Neural progenitor cell (in vitro differentiated cells): ENCODE results near the gene SRP72. TPM values are rescaled to one million over a fixed set of nuclear protein-coding genes. Genes with fewer than 3 reads are reported as not detected.

Experiments
- DNase-seq: peaks from one replicate; pipeline ENCODE4 v3.0.0-alpha.2; 2016; ENCODE audit warnings: low spot score
- H2AFZ ChIP-seq: fragments of 200-600 bp; sonication (generic); replicated peaks from 2 replicates; pipeline ENCODE4 v1.6.1; 2016; ENCODE audit warnings: antibody characterized with exemption
- H3F3A ChIP-seq: fragments of 200-600 bp; sonication (generic); 2 replicates; pipeline ENCODE4 v1.6.1; 2016; ENCODE audit warnings: antibody characterized with exemption, low read depth
- H3K27ac ChIP-seq: fragments of 200-600 bp; sonication (generic); 2 replicates; pipeline ENCODE4 v1.5.1; 2016; ENCODE audit warnings: mild to moderate bottlenecking
- H3K27me3 ChIP-seq: fragments of 200-600 bp; sonication (generic); 2 replicates; pipeline ENCODE4 v1.6.1; 2016; ENCODE audit warnings: mild to moderate bottlenecking, moderate library complexity
- H3K36me3 ChIP-seq: fragments of 200-600 bp; sonication (generic); 2 replicates; pipeline ENCODE4 v1.5.1; 2016
- H3K4me1 ChIP-seq: fragments of 200-600 bp; sonication (generic); 2 replicates; pipeline ENCODE4 v1.6.1; 2016; ENCODE audit warnings: mixed run types
- H3K4me2 ChIP-seq: fragments of 200-600 bp; sonication (generic); 2 replicates; pipeline ENCODE4 v1.6.1; 2016
- H3K4me3 ChIP-seq: fragments of 200-600 bp; sonication (generic); 2 replicates; pipeline ENCODE4 v1.5.1; 2016
- H3K79me2 ChIP-seq: fragments of 200-600 bp; sonication (generic); 2 replicates; pipeline ENCODE4 v1.6.1; 2016; ENCODE audit warnings: low read depth
- H3K9ac ChIP-seq: fragments of 200-600 bp; sonication (generic); 2 replicates; pipeline ENCODE4 v1.6.1; 2016
- H3K9me3 ChIP-seq: fragments of 200-600 bp; sonication (generic); 2 replicates; pipeline ENCODE4 v1.5.1; 2016; ENCODE audit warnings: low read depth
- H4K20me1 ChIP-seq: fragments of 200-600 bp; sonication (generic); 2 replicates; pipeline ENCODE4 v1.6.1; 2016; ENCODE audit warnings: low read depth
- H3K27ac Mint-ChIP-seq: 3 replicates; pipeline ENCODE4 v1.8.0; 2021; ENCODE audit warnings: mixed read lengths
- H3K27me3 Mint-ChIP-seq: 2 replicates; pipeline ENCODE4 v1.8.0; 2022; ENCODE audit warnings: low read depth, mild to moderate bottlenecking, inconsistent platforms, moderate library complexity, mixed read lengths; ENCODE audit not compliant: insufficient read depth
- H3K36me3 Mint-ChIP-seq: 3 replicates; pipeline ENCODE4 v1.8.0; 2021; ENCODE audit warnings: mixed read lengths
- H3K4me1 Mint-ChIP-seq: 3 replicates; pipeline ENCODE4 v1.8.0; 2021; ENCODE audit warnings: mixed read lengths
- H3K4me3 Mint-ChIP-seq: 3 replicates; pipeline ENCODE4 v1.8.0; 2021; ENCODE audit warnings: mild to moderate bottlenecking, moderate library complexity, mixed read lengths
- H3K9me3 Mint-ChIP-seq: 3 replicates; pipeline ENCODE4 v1.8.0; 2020; ENCODE audit warnings: mixed read lengths
- EZH2 ChIP-seq: fragments of 200-600 bp; sonication (generic); IDR thresholded peaks from 2 replicates; pipeline ENCODE4 v1.6.1; 2017; ENCODE audit warnings: antibody characterized with exemption, mild to moderate bottlenecking, moderate library complexity
- EZH2phosphoT487 ChIP-seq: fragments of 200-600 bp; sonication (generic); IDR thresholded peaks from 2 replicates; pipeline ENCODE4 v1.6.1; 2017; ENCODE audit warnings: antibody characterized with exemption
- total RNA-seq: library from RNA; depleted of rRNA; stranded (reverse); fragments of >200 nt; gene quantifications from 2 replicates; pipeline ENCODE4 v1.2.3, GENCODE V29; 2015; ENCODE audit warnings: low replicate concordance
- TF ChIP-seq, protein P1 (sequence below): fragments of 200-600 bp; sonication (generic); IDR thresholded peaks from 2 replicates; pipeline ENCODE4 v1.5.1; 2017; ENCODE audit warnings: antibody characterized with exemption, mild to moderate bottlenecking

Gene SRP72
- total RNA-seq, 1 donor from 2014 or later: 114 TPM

DNA sequence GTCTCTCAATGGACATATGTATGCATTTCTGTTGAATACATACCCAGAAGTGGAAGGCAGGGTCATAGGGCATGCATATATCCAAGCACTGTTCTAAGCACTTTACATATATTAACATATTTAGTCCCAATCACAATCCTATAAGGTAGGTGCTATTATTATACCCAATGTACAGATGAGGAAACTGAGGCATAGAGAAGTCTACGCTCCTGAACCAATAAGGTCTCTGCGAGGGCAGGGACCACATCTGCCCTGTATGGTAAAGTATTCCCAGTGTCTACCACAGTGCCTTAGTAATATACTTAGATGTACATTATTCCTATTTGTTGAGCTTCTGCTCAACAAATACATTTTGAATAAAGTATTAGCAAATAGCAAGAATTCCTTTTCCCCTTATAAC is 37.2 kb upstream of the SRP72 start:
- H3K4me3 ChIP-seq: no peak overlapping the region
- peaks cover 17% of the 10 kb centered on the region for H3F3A ChIP-seq
- H3K36me3 Mint-ChIP-seq: peaks cover 21% of the 10 kb centered on the region
- peaks cover 16% of the 10 kb centered on the region for H3K4me1 ChIP-seq
- H3K4me1 Mint-ChIP-seq: peaks cover 10% of the 10 kb centered on the region
- no peaks in the 10 kb centered on the region for H3K27me3 ChIP-seq
- TF ChIP-seq, protein P1, sequence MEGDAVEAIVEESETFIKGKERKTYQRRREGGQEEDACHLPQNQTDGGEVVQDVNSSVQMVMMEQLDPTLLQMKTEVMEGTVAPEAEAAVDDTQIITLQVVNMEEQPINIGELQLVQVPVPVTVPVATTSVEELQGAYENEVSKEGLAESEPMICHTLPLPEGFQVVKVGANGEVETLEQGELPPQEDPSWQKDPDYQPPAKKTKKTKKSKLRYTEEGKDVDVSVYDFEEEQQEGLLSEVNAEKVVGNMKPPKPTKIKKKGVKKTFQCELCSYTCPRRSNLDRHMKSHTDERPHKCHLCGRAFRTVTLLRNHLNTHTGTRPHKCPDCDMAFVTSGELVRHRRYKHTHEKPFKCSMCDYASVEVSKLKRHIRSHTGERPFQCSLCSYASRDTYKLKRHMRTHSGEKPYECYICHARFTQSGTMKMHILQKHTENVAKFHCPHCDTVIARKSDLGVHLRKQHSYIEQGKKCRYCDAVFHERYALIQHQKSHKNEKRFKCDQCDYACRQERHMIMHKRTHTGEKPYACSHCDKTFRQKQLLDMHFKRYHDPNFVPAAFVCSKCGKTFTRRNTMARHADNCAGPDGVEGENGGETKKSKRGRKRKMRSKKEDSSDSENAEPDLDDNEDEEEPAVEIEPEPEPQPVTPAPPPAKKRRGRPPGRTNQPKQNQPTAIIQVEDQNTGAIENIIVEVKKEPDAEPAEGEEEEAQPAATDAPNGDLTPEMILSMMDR: no peak
- TF ChIP-seq EZH2phosphoT487 (no peak), EZH2 (no peak)
- no peak overlapping the region for H2AFZ ChIP-seq
- H3K27ac Mint-ChIP-seq: no peak overlapping the region
- H3K4me3 Mint-ChIP-seq: no peak overlapping the region
- peaks cover 12% of the 10 kb centered on the region for H3K36me3 ChIP-seq
- H3K79me2 ChIP-seq: peaks cover 100% of the 10 kb centered on the region
- H3K9me3 Mint-ChIP-seq: peaks cover 5% of the 10 kb centered on the region
- H3K27ac ChIP-seq: no peak overlapping the region
- no peak overlapping the region for H3K4me2 ChIP-seq
- H4K20me1 ChIP-seq: peaks cover 22% of the 10 kb centered on the region
- H3K27me3 Mint-ChIP-seq: peaks cover 2% of the 10 kb centered on the region
- no peak overlapping the region for H3K9ac ChIP-seq
- DNase-seq: no peak
- H3K9me3 ChIP-seq: peaks cover 4% of the 10 kb centered on the region

DNA sequence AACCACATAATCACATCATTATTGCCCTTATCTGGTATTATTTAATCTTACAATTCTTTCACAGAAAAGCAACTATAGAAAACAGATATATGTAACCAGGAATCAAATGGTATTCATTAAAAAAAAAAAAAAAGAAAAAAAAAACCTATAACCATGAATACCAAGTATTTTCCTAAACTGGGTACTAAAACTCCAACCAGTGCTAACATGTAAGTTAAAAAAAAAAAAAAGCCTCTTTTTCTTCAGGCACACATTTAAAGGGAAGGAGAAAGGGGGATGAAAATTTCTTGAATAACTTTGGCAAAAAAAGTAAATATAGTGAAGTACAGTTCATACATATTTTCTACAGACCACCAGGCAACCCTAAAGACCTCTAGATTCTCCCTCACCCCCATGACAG is 34.1 kb upstream of the SRP72 start:
- Histone ChIP-seq H3K79me2 (peaks cover 93% of the 10 kb centered on the region), H3K4me2 (peak overlapping the region; percentile 90), H3K9ac (no peak overlapping the region), H3K4me1 (peaks cover 9% of the 10 kb centered on the region), H3F3A (peaks cover 27% of the 10 kb centered on the region), H3K4me3 (peak overlapping the region; percentile 82), H2AFZ (no peak overlapping the region), H3K9me3 (no peaks in the 10 kb centered on the region), H4K20me1 (peaks cover 20% of the 10 kb centered on the region), H3K36me3 (no peaks in the 10 kb centered on the region), H3K27me3 (no peaks in the 10 kb centered on the region), H3K27ac (no peak overlapping the region)
- no peak overlapping the region for H3K27ac Mint-ChIP-seq
- peaks cover 5% of the 10 kb centered on the region for H3K27me3 Mint-ChIP-seq
- TF ChIP-seq EZH2 (no peak), EZH2phosphoT487 (no peak)
- TF ChIP-seq, protein P1: no peak
- peak overlapping the region; percentile 98 for H3K4me3 Mint-ChIP-seq
- no peak for DNase-seq
- peaks cover 4% of the 10 kb centered on the region for H3K36me3 Mint-ChIP-seq
- H3K9me3 Mint-ChIP-seq: no peaks in the 10 kb centered on the region
- peaks cover 12% of the 10 kb centered on the region for H3K4me1 Mint-ChIP-seq

DNA sequence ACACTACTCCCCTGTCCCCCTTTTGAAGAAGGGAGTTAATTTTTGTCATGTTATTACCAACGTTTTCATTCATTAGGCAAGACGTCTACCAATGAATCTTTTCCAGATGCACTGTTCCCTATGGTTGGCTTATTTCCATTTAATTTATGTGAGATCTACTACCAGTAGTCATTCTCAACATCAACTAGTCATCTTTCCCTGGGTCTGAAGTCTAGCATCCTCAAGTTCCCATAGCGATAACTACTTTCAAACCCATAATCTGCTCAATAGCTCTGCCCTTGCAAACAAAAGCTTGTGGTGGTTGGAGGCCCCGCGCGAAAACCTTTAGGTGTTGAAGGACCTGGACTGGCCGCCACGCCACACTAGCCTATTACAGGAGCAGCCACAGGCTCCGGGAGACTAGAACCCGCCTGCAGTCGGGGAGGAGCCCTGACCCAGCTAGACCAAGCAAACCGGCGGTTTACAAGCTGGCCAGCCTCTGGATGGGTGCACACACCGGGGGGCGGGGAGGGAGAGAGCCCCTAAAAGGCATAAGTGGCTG is 32.7 kb upstream of the SRP72 start:
- Histone ChIP-seq H3K4me1 (peaks cover 22% of the 10 kb centered on the region), H3K4me2 (peak overlapping the region; percentile 90), H2AFZ (peak overlapping the region; percentile 28), H3K36me3 (no peaks in the 10 kb centered on the region), H3K9ac (peak overlapping the region; percentile 29), H3K9me3 (no peaks in the 10 kb centered on the region), H3K27ac (peak overlapping the region; percentile 82), H4K20me1 (peaks cover 25% of the 10 kb centered on the region), H3K79me2 (peaks cover 93% of the 10 kb centered on the region), H3K27me3 (no peaks in the 10 kb centered on the region), H3F3A (peaks cover 23% of the 10 kb centered on the region), H3K4me3 (peak overlapping the region; percentile 82)
- TF ChIP-seq EZH2: no peak
- TF ChIP-seq EZH2phosphoT487: no peak
- TF ChIP-seq, protein P1: no peak
- H3K27me3 Mint-ChIP-seq: peaks cover 5% of the 10 kb centered on the region
- H3K4me3 Mint-ChIP-seq: peak overlapping the region; percentile 98
- peak; percentile 76 for DNase-seq
- H3K27ac Mint-ChIP-seq: peak overlapping the region; percentile 27
- peaks cover 7% of the 10 kb centered on the region for H3K36me3 Mint-ChIP-seq
- H3K4me1 Mint-ChIP-seq: peaks cover 21% of the 10 kb centered on the region
- no peaks in the 10 kb centered on the region for H3K9me3 Mint-ChIP-seq
